ENCODE measurements around the gene COX19.

DNA sequence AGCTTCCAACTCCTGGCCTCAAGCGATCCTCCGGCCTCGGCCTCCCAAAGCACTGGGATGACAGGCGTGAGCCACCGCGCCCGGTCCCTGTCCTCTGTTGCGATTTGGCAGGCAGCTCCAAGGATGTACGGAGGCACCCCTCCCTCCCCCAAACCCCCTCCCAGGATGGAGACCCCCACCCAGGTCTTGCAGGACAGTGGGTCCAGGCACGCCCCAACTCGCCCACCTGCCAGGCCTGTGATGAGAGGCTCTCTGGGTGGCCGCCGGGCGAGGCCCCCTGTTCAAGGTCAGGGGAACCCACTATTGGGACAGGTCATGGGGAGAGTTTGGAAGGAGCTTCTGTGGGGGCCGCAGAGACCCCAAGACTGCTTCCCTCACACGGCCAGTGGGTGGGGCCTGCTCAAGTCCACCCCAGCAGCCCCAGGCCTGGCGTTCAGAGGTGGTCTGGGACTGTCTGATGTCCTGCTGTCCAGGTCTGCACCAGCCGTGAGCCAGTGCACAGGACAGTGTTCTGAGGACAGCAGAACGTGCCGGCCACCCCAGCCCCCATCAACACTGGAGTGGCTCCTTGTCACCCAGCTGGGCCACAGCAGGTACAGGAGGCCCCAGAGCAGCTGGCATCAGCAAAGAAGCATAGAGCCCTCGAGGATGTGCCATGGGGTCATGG, 23.3 kb downstream of the COX19 start:
- TF ChIP-seq EZH2 (IDR thresholded peaks at IDR 0.05) (no peak), POLR2AphosphoS5 (IDR thresholded peaks at IDR 0.05; ENCODE audit: borderline replicate concordance, low read depth, low read length) (no peak), FOXP2 (optimal IDR thresholded peaks at IDR 0.05; ENCODE audit: control extremely low read depth, extremely low read length, insufficient read depth) (no peak)
